ENCODE data around the gene KCTD15.

KCTD15 gene

GRCh38 chr19:33797802-33798671, 1.4 kb downstream of the KCTD15 start:
- FAIRE-seq (no peak), DNase-seq (ENCODE audit: insufficient read length, low spot score) (no peak)
- TF ChIP-seq POLR2A (IDR thresholded peaks at IDR 0.05; ENCODE audit: low read depth, low read length), result no peak

GRCh38 chr19:33798681-33799111, 2.0 kb downstream of the KCTD15 start:
- DNase-seq (ENCODE audit: insufficient read length, low spot score) (no peak), FAIRE-seq (no peak)
- TF ChIP-seq POLR2A (IDR thresholded peaks at IDR 0.05; ENCODE audit: low read depth, low read length), result no peak

- DNase-seq (ENCODE audit: insufficient read length, low spot score), result no peak
- no peak for TF ChIP-seq POLR2A (IDR thresholded peaks at IDR 0.05; ENCODE audit: low read depth, low read length)
- FAIRE-seq, result no peak
Measured at GRCh38 chr19:33799476-33799875, 2.8 kb downstream of the KCTD15 start.

GRCh38 chr19:33800012-33800680, 3.5 kb downstream of the KCTD15 start:
- no peak for FAIRE-seq
- TF ChIP-seq POLR2A (IDR thresholded peaks at IDR 0.05; ENCODE audit: low read depth, low read length), result no peak
- DNase-seq (ENCODE audit: insufficient read length, low spot score), result no peak

GRCh38 chr19:33801411-33801810, 4.7 kb downstream of the KCTD15 start:
- no peak for DNase-seq (ENCODE audit: insufficient read length, low spot score)

GRCh38 chr19:33802001-33802400, 5.3 kb downstream of the KCTD15 start:
- TF ChIP-seq POLR2A (IDR thresholded peaks at IDR 0.05; ENCODE audit: low read depth, low read length), result no peak
- DNase-seq (ENCODE audit: insufficient read length, low spot score) (no peak), FAIRE-seq (no peak)

More at GRCh38 chr19:33801411-33801810, 4.7 kb downstream of the KCTD15 start:
- TF ChIP-seq POLR2A (IDR thresholded peaks at IDR 0.05; ENCODE audit: low read depth, low read length), result no peak
- FAIRE-seq, result no peak

- no peak for DNase-seq (ENCODE audit: insufficient read length, low spot score)
- no peak for TF ChIP-seq POLR2A (IDR thresholded peaks at IDR 0.05; ENCODE audit: low read depth, low read length)
Measured at GRCh38 chr19:33802801-33803200, 6.1 kb downstream of the KCTD15 start.

GRCh38 chr19:33803383-33803782, 6.7 kb downstream of the KCTD15 start:
- FAIRE-seq (no peak), DNase-seq (ENCODE audit: insufficient read length, low spot score) (no peak)
- TF ChIP-seq POLR2A (IDR thresholded peaks at IDR 0.05; ENCODE audit: low read depth, low read length), result no peak

More at GRCh38 chr19:33802801-33803200, 6.1 kb downstream of the KCTD15 start:
- FAIRE-seq, result no peak

GRCh38 chr19:33804021-33804799, 7.5 kb downstream of the KCTD15 start:
- TF ChIP-seq POLR2A (IDR thresholded peaks at IDR 0.05; ENCODE audit: low read depth, low read length), result no peak
- DNase-seq (ENCODE audit: insufficient read length, low spot score) (no peak), FAIRE-seq (no peak)

GRCh38 chr19:33805313-33805712, 8.6 kb downstream of the KCTD15 start:
- FAIRE-seq, result no peak
- DNase-seq (ENCODE audit: insufficient read length, low spot score), result no peak
- TF ChIP-seq POLR2A (IDR thresholded peaks at IDR 0.05; ENCODE audit: low read depth, low read length), result no peak

GRCh38 chr19:33805840-33806433, 9.3 kb downstream of the KCTD15 start:
- FAIRE-seq (no peak), DNase-seq (ENCODE audit: insufficient read length, low spot score) (no peak)
- no peak for TF ChIP-seq POLR2A (IDR thresholded peaks at IDR 0.05; ENCODE audit: low read depth, low read length)

GRCh38 chr19:33806434-33806881, 9.8 kb downstream of the KCTD15 start:
- no peak for DNase-seq (ENCODE audit: insufficient read length, low spot score)
- no peak for FAIRE-seq
- no peak for TF ChIP-seq POLR2A (IDR thresholded peaks at IDR 0.05; ENCODE audit: low read depth, low read length)

GRCh38 chr19:33808399-33808798, 11.7 kb downstream of the KCTD15 start:
- DNase-seq (ENCODE audit: insufficient read length, low spot score) (no peak), FAIRE-seq (no peak)
- no peak for TF ChIP-seq POLR2A (IDR thresholded peaks at IDR 0.05; ENCODE audit: low read depth, low read length)
